SK-N-SH treated with all-trans-retinoic acid at 6 μM for 48 hours (cell line): ENCODE results near the gene TNRC6B.

Source experiments
- ARNTL ChIP-seq: fragments of 450-650 bp; formaldehyde crosslinking; IDR thresholded peaks from 2 replicates; pipeline ENCODE4 v1.5.0; 2020; ENCODE audit warnings: low read depth, mild to moderate bottlenecking, moderate library complexity, borderline replicate concordance
- BACH2 ChIP-seq: fragments of 250-450 bp; sonication (Bioruptor Pico); IDR thresholded peaks from 2 replicates; pipeline ENCODE4 v1.9.0; 2021; ENCODE audit warnings: mild to moderate bottlenecking, borderline replicate concordance
- CREB5 ChIP-seq: fragments of 250-450 bp; sonication (Bioruptor Pico); IDR thresholded peaks from 2 replicates; pipeline ENCODE4 v1.5.1; 2020; ENCODE audit warnings: low read depth, mild to moderate bottlenecking, moderate library complexity
- GLIS3 ChIP-seq: fragments of 250-450 bp; sonication (Bioruptor Pico); IDR thresholded peaks from 2 replicates; pipeline ENCODE4 v1.5.0; 2020; ENCODE audit warnings: mild to moderate bottlenecking, moderate library complexity
- PATZ1 ChIP-seq: fragments of 250-450 bp; sonication (Bioruptor Pico); IDR thresholded peaks from 2 replicates; pipeline ENCODE4 v1.8.0; 2020; ENCODE audit warnings: mild to moderate bottlenecking, moderate library complexity, borderline replicate concordance
- PPARA ChIP-seq: fragments of 250-450 bp; sonication (Bioruptor Pico); IDR thresholded peaks from 2 replicates; pipeline ENCODE4 v1.5.0; 2020; ENCODE audit warnings: mild to moderate bottlenecking, borderline replicate concordance
- SNAI2 ChIP-seq: fragments of 250-450 bp; sonication (Bioruptor Pico); IDR thresholded peaks from 2 replicates; pipeline ENCODE4 v1.5.0; 2020; ENCODE audit warnings: mild to moderate bottlenecking, moderate library complexity
- TCF4 ChIP-seq: fragments of 250-450 bp; sonication (Bioruptor Pico); IDR thresholded peaks from 2 replicates; pipeline ENCODE4 v1.8.0; 2021; ENCODE audit warnings: mild to moderate bottlenecking, moderate library complexity, borderline replicate concordance
- ZFP3 ChIP-seq: fragments of 250-450 bp; sonication (Bioruptor Pico); IDR thresholded peaks from 2 replicates; pipeline ENCODE4 v1.5.0; 2020; ENCODE audit warnings: mild to moderate bottlenecking, moderate library complexity
- ZFP30 ChIP-seq: fragments of 450-650 bp; formaldehyde crosslinking; IDR thresholded peaks from 2 replicates; pipeline ENCODE4 v1.5.0; 2022; ENCODE audit warnings: mild to moderate bottlenecking, moderate library complexity
- ZNF70 ChIP-seq: fragments of 450-650 bp; formaldehyde crosslinking; IDR thresholded peaks from 2 replicates; pipeline ENCODE4 v1.5.0; 2020; ENCODE audit warnings: mild to moderate bottlenecking, moderate library complexity

GRCh38 chr22:40220316-40221054 lies 42.8 kb downstream of the TNRC6B start:
- TF ChIP-seq CREB5 (CRISPR knock-in tag): no peak
- no peak for TF ChIP-seq ARNTL
- no peak for TF ChIP-seq PATZ1 (CRISPR knock-in tag)
- no peak for TF ChIP-seq BACH2 (CRISPR knock-in tag)
- TF ChIP-seq ZFP3 (CRISPR knock-in tag): no peak
- TF ChIP-seq SNAI2: no peak
- TF ChIP-seq ZFP30: no peak
- TF ChIP-seq ZNF70: no peak
- TF ChIP-seq PPARA: no peak
- no peak for TF ChIP-seq GLIS3 (CRISPR knock-in tag)
- no peak for TF ChIP-seq TCF4 (CRISPR knock-in tag)
